GM19035 (cell line): ENCODE measurements around the gene LYPD3.

Source experiments
- ATAC-seq: cut with Tn5 transposase; IDR thresholded peaks from one replicate; pipeline ENCODE4 v1.9.1; 2021; ENCODE audit not compliant: unreplicated experiment

The LYPD3 gene

GRCh38 chr19:43435775-43436174, 29.6 kb downstream of the LYPD3 start:
- ATAC-seq = no peak

GRCh38 chr19:43433689-43434088, 31.7 kb downstream of the LYPD3 start:
- no peak for ATAC-seq

GRCh38 chr19:43433358-43433673, 32.1 kb downstream of the LYPD3 start:
- ATAC-seq = no peak

- ATAC-seq = no peak
These were observed 34.4 kb downstream of the LYPD3 start for GRCh38 chr19:43430976-43431375.

GRCh38 chr19:43430142-43430710, 35.2 kb downstream of the LYPD3 start:
- ATAC-seq = no peak

- ATAC-seq = no peak
These were observed 36.0 kb downstream of the LYPD3 start for GRCh38 chr19:43429395-43429794.

- ATAC-seq = no peak
These were observed 39.6 kb downstream of the LYPD3 start for GRCh38 chr19:43425567-43426392.

- ATAC-seq = no peak
These were observed 41.6 kb downstream of the LYPD3 start for GRCh38 chr19:43423779-43424178.

GRCh38 chr19:43422689-43423066, 42.7 kb downstream of the LYPD3 start:
- no peak for ATAC-seq

GRCh38 chr19:43422000-43422688, 43.3 kb downstream of the LYPD3 start:
- no peak for ATAC-seq

GRCh38 chr19:43420954-43421353, 44.5 kb downstream of the LYPD3 start:
- ATAC-seq = no peak

GRCh38 chr19:43416951-43417623, 48.3 kb downstream of the LYPD3 start:
- ATAC-seq = no peak

- no peak for ATAC-seq
These were observed 50.9 kb downstream of the LYPD3 start, which contains the start of gene TEX101 for GRCh38 chr19:43414554-43414953. TSS of gene TEX101 (plus strand) at chr19:43414890. CDS start at chr19:43415920, 1,030 bp downstream.

GRCh38 chr19:43412441-43412840, 53.0 kb downstream of the LYPD3 start:
- ATAC-seq = no peak
